DOHH2 (cell line): ENCODE data around the gene ITLN1.

Source experiments
- CTCF ChIP-seq: fragments of 200-600 bp; sonication (generic); IDR thresholded peaks from one replicate; pipeline ENCODE4 v1.5.1; 2014; ENCODE audit warnings: antibody characterized with exemption, mild to moderate bottlenecking, low read depth, low read length; ENCODE audit not compliant: poor library complexity, severe bottlenecking
- EZH2phosphoT487 ChIP-seq: fragments of 200-600 bp; sonication (generic); IDR thresholded peaks from 2 replicates; pipeline ENCODE4 v1.6.1; 2017; ENCODE audit warnings: borderline replicate concordance, mild to moderate bottlenecking, antibody characterized with exemption, low read length, moderate library complexity, mixed read lengths

- TF ChIP-seq CTCF (no peak), EZH2phosphoT487 (no peak)
Observed at GRCh38 chr1:160841079-160841478, 43.9 kb downstream of the ITLN1 start.
